Measurements from ENCODE around the gene CRACR2A. TPM values are rescaled to one million over a fixed set of nuclear protein-coding genes. Genes with fewer than 3 reads are reported as not detected.

CRACR2A gene
- total and polyA plus RNA-seq, 10 of the 15 experiments (the other 5 are each of a cell fraction or from before 2014, with no cell fraction given) = 2.1 to 18.0 (median 13.2) TPM

GRCh38 chr12:3752096-3752709 lies 706 bp downstream of the CRACR2A start (continued):
- no peak for TF ChIP-seq RFX5 (IDR thresholded peaks at IDR 0.05; ENCODE audit: low read depth, low read length)
- no peak for TF ChIP-seq ATF3 (IDR thresholded peaks at IDR 0.05; ENCODE audit: borderline replicate concordance, extremely low read depth, low read depth, low read length)
- TF ChIP-seq RCOR1 (conservative IDR thresholded peaks at IDR 0.05; ENCODE audit: low read depth, low read length) = no peak
- no peak for TF ChIP-seq ZNF24 (IDR thresholded peaks at IDR 0.05)

- POLR2A ChIA-PET = no interaction called here
- FAIRE-seq = no peak
- TF ChIP-seq HDGF (IDR thresholded peaks at IDR 0.05) = no peak
- no peak for TF ChIP-seq EP300 (IDR thresholded peaks at IDR 0.05; ENCODE audit: borderline replicate concordance in 1 of 2, control insufficient read depth in 1 of 2, low read depth in 2 of 2, low read length in 2 of 2)
- TF ChIP-seq FOXK2 (IDR thresholded peaks at IDR 0.05) = no peak
- TF ChIP-seq, protein P1, sequence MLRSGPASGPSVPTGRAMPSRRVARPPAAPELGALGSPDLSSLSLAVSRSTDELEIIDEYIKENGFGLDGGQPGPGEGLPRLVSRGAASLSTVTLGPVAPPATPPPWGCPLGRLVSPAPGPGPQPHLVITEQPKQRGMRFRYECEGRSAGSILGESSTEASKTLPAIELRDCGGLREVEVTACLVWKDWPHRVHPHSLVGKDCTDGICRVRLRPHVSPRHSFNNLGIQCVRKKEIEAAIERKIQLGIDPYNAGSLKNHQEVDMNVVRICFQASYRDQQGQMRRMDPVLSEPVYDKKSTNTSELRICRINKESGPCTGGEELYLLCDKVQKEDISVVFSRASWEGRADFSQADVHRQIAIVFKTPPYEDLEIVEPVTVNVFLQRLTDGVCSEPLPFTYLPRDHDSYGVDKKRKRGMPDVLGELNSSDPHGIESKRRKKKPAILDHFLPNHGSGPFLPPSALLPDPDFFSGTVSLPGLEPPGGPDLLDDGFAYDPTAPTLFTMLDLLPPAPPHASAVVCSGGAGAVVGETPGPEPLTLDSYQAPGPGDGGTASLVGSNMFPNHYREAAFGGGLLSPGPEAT (IDR thresholded peaks at IDR 0.05; ENCODE audit: low read depth) = no peak
- no peak for TF ChIP-seq E4F1 (IDR thresholded peaks at IDR 0.05; ENCODE audit: borderline replicate concordance, partially characterized antibody)
- TF ChIP-seq NR2C1 (IDR thresholded peaks at IDR 0.05) = no peak
- no peak for TF ChIP-seq BCL11A (IDR thresholded peaks at IDR 0.05; ENCODE audit: low read depth, low read length)
- TF ChIP-seq FOXM1 (IDR thresholded peaks at IDR 0.05; ENCODE audit: low read depth, low read length) = no peak
- no peak for TF ChIP-seq NBN (IDR thresholded peaks at IDR 0.05)
- no peak for TF ChIP-seq NFYA (IDR thresholded peaks at IDR 0.05; ENCODE audit: borderline replicate concordance, low read depth, low read length)
Measured at GRCh38 chr12:3751151-3752095, 1.5 kb downstream of the CRACR2A start.

More at GRCh38 chr12:3751151-3752095, 1.5 kb downstream of the CRACR2A start:
- RAD21 ChIA-PET (ENCODE audit: unreplicated experiment) = no interaction called here
- Histone ChIP-seq H3K27ac (ENCODE audit: control insufficient read depth, insufficient read depth) (peak overlapping the region; percentile 90), H3K4me1 (ENCODE audit: control insufficient read depth, insufficient read depth, low read length) (peaks cover 8% of the 10 kb centered on the region), H3K4me3 (peak overlapping the region; percentile 80), H3K79me2 (ENCODE audit: control insufficient read depth, insufficient read depth, low read length) (peaks cover 26% of the 10 kb centered on the region), H3K27me3 (replicated peaks in 1 of 2; ENCODE audit: control insufficient read depth in 2 of 2, insufficient read depth in 2 of 2, low read length in 1 of 2) (no peaks in the 10 kb centered on the region), H3K36me3 (ENCODE audit: control insufficient read depth in 2 of 2, insufficient read depth in 2 of 2, low read length in 1 of 2) (peaks cover 0 to 9% of the 10 kb centered on the region in 2 experiments; a peak in 1 of 4 replicates), H2AFZ (ENCODE audit: control insufficient read depth, low read depth, low read length) (peak overlapping the region; percentile 94), H3K9ac (ENCODE audit: control insufficient read depth, insufficient read depth, low read length) (peak overlapping the region; percentile 92), H3K4me2 (ENCODE audit: control insufficient read depth, insufficient read depth) (peak overlapping the region; percentile 98), H3K9me3 (replicated peaks; ENCODE audit: control insufficient read depth, insufficient read depth, low read length) (peaks cover 7% of the 10 kb centered on the region), H4K20me1 (ENCODE audit: control insufficient read depth, insufficient read depth) (no peaks in the 10 kb centered on the region)
- CTCF ChIA-PET = no interaction called here
- DNase-seq (ENCODE audit: low read depth, low spot score) (no peak), ATAC-seq (no peak)
- SMC1A ChIA-PET (ENCODE audit: uncharacterized antibody, unreplicated experiment) = interaction anchor here (2.0 kb wide), 1 partner anchor 11 kb away, joined by 7 read pairs; no protein-coding TSS in a partner anchor
- WGBS (ENCODE audit: insufficient coverage, insufficient replicate concordance, low lambda C conversion rate, missing lambda C conversion rate) = 47% methylated on average over 15 of the region's 15 CpGs
- intact Hi-C loops (cut with micrococcal nuclease; ENCODE audit: unreplicated experiment) (loop anchor here (5.0 kb wide), 1 partner anchor 121 kb away; the partner anchor contains the start of gene PARP11), in situ Hi-C loops (cut with MboI) (no loop called here)
- BruUV-seq (replicated peaks) = no TSS peak

Data from GM12878 (cell line).